GM18858 (cell line): ENCODE measurements around the gene CTNNA3.

ENCODE experiments used
- ATAC-seq: cut with Tn5 transposase; IDR thresholded peaks from one replicate; pipeline ENCODE4 v1.9.1; 2021; ENCODE audit not compliant: unreplicated experiment

The CTNNA3 gene

DNA sequence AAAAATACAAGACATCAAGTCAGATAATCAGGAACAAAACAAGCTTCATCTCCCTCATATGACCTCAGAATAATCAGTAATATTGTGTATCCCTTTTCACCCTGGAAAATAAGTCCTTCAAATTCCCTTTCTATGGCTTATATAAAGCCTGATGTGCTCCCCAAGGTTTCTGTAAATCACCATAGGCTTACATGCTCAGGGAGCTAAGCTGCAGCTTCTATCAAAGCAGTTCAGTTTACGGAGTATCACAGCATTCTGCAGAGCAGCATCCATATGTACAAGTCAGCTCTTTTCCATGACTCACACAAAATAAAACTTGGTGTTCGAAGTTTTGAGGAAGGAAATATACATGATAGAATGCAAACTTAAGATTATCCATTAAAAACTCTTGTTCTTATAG lies 544.5 kb downstream of the CTNNA3 start:
- no peak for ATAC-seq

DNA sequence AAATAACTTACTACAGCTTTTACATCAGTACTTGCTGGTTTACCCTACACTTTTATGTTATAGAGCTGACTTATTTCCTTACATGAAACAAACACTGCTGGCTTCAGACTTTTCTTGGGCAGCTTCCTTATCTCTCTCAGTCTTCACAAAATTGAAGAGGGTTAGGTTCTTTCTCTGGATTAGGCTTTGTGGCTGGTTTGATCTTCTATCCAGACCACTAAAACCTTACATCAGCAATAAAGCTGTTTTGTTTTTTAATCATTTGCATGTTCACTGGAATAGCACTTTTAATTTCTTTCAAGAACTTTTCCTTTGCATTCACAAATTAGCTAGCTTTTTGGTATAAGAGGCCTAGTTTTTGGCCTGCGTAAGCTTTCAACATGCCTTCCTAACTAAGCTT lies 551.5 kb downstream of the CTNNA3 start:
- no peak for ATAC-seq

DNA sequence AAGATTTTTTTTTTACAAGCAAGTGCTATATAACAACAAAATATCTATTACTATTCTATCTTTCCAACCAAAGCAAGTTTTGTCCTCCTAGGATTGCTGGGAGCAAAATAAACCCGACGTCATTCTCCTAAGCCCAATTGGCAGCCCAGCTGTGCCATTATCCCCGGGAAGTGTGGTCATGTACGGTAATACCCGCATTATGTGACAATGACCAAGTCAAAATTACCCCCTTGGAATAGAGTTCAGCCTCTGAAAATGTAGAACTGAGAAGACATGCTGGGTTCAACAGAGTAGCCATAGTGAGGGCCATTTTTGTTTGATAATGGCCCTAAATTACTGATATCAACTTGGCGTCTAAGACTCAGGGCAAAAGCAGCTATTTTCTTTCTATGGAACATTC lies 554.7 kb downstream of the CTNNA3 start:
- no peak for ATAC-seq

DNA sequence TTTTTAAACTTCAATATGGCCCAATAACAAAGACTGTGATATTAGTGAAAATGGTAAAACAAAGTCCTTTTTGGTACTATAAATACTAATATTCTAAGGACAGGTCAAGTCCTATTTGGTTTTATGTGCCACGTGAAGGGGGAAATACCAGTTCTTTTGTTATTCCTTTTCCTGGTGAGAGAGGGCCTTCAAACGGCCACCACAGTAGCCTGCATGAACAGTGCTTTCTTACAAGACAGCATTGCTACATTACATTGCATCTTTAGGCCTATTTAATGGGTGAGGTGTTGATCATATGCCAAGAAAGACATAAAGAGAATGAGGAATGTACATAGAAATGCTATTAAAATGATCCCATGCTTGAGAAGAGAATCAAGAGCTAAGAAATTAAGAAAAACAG lies 555.4 kb downstream of the CTNNA3 start:
- no peak for ATAC-seq

DNA sequence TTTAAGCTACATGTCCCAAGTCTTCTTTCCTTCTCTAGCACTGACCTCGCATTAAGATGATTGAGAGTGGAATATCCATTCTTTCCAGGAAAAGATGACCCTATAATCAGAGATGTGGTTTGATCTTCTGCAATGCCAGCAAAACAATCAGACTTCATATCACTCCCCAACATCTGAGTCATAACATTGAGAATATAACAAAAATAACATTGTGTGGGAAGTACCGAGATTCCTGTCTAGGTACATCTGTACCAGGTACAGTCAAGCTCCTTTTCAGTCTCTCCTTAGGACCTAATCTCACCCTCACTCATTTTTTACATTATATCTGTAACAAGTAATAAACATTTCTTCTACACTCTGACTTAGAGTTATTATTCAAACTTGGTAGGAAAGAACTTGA lies 568.6 kb downstream of the CTNNA3 start:
- ATAC-seq: no peak

DNA sequence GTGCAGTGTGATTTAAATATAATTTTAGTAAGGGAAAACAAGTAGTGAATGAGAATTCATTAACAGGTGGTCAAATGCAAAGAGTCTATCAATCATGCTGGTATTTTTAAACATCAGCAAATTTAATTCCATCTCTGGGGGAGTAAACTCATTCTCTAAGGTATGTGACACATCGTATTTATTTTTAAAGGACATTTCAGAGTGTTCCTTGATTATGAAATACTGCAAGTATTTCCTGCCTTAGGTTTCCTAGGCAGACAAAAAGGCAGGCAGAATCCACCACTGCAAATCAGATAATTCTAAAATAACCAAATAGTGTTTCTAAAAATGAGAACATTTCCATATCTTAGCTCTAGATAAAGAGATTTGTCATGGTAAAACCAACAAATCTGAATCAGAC lies 576.3 kb downstream of the CTNNA3 start:
- ATAC-seq: no peak

DNA sequence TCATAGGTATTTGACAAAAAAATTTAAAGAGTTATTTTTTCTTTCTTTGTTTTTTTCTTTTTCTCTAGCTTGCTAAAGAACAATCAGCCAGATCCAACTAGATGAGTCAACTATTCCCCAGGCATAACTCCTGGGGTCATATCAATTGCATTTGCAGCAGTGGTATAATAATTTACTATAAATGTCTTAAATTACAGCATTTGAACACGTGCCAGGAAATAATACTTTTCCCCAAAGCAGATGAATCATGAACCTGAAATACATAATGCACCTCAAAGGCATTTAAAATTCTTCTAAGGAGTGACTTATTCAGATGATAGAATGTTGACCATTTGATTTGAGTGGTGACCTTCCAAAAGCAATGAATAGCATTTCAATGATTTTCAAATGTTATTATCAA lies 580.0 kb downstream of the CTNNA3 start:
- ATAC-seq: no peak

DNA sequence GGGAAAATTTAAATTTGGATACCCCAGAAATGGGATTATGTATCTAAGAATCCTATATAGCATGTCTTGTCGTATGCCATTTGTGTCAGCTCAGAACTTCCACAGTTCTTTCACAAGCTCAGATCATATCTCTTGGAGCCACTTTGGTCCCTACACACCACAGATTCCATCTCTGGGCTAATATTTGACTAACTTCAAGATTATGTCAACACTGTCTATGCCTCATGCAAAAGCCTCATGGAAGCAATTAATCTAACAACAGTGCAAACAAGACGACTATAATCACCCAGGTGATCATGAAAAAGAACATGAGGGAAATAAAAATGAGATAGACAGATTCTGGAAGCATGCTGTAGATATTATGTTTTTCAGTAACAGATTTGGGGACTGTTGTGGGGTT lies 581.0 kb downstream of the CTNNA3 start:
- ATAC-seq: no peak

DNA sequence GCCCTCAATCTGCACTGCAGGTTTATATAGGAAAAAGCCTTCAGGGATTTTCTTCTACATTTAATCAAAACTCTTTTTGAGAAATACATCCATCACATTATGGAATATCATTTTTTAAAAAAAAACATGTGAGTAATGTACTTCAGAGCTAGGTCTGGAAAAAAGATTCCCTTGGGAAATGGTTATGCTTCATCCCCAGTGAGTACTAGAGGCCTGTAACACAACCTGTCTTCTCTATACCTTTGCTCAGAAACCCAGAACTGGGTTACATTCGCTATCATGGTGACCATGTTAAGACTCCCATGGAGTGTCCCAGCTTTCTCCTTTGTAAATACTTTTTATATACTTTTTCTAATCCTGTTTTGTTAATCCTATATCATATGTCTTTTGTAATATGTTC lies 583.2 kb downstream of the CTNNA3 start:
- ATAC-seq: no peak

DNA sequence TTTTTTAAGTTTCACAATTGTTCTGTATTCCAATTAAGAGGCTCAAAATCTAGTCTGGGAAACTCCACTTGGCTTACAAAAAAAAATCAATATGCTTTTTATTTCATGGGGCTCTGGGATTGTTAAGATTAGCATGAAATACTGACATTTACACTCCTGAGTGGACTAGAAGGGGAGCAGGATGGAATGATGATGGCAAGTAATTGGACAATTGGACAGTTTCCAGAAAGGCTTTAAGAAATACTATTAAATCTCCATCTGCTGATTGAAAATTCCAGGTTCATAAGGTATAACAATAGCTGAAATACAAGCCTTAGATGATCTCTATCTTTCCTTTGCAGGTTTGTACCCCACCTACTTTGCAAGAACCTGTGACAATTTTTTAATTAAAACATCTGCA lies 585.7 kb downstream of the CTNNA3 start:
- ATAC-seq: no peak

DNA sequence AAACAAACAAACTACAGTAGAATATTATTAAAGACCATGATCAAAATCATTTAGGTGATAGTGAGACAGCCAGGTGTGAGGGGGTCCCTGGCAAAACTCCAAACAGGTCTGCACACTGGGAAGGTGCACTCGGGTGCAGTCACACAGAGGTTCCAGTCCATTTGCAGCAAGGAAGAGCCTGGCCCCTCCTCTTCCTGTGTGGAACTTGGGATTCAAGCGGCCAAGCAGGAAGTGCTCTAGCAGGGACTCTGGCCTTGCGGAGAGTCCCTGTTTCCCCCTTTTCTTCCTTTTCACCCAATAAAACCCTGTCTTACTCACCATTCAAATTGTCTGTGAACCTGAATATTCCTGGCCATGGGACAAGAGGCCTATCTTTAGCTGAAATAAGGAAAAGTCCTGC lies 588.3 kb downstream of the CTNNA3 start:
- no peak for ATAC-seq

DNA sequence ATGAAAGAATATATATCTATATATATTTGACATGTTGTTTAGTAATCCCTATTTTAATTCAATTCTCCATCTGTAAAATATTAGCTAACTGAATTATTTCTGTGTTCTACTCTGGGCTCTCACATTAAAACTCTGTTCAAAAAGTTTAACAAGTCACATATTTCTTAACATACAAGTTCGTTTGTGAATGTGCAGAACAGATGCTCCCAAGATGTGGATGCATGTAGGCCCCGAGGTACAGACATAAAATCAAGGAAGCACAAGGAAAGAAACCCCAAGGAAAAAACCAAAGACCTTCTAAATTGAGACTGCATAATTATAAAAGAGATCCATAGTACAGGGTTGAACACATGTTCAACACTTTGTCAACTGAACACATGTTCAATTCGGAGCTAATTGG lies 595.0 kb downstream of the CTNNA3 start:
- ATAC-seq: no peak

DNA sequence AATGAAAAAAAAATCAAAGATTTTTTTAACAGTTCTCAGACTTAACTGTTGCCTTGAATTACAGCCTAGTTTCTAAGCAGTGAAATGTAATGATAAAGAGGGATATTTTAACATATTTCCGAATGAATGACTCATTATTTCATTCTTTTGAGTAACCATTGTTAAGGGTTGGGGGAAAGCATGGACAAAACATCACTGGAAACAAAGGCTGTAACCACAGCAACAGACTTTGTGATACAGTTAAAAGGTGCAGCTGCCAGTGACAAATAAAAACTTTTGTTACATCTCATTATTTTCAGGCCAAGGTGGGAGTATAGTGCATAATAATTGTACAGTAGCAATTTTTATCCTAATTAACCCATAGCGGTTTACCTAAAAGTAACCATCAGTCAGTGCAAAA lies 597.5 kb downstream of the CTNNA3 start:
- ATAC-seq: no peak

DNA sequence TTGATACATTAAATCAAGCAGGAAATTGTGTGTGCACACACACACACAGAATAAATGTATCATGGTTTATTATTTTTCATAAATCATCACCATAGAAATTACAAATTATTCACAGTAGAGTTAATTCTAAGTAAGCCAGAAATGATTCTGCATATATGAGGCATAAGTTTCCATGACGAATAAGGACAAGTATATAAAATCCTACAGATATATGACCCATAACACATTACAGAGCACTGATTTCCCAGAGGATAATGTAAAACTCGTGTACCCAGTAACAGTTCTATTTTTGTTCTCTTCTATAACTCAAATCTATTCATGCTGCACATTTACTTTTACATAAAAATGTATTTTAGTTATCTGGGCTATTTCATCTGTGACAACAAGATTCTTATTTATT lies 600.5 kb downstream of the CTNNA3 start:
- ATAC-seq: no peak

DNA sequence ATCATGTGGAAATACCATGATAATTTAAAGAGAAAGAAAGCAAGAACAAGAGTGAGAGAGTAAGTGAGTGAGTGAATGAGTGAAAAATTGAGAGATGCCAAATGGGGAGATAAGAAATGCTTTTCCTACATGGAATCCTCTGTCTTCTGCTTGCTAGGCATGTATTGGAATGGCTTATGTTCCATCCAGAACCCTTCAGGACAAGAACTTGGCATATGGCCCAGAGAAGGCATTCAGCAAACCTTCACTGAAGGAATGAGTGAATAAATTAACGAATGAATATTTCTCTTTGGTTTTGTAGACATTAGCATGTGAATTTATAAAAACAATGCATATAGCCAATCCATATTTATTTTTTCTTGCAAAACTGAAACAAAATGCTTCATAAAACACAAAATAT lies 608.0 kb downstream of the CTNNA3 start:
- no peak for ATAC-seq

DNA sequence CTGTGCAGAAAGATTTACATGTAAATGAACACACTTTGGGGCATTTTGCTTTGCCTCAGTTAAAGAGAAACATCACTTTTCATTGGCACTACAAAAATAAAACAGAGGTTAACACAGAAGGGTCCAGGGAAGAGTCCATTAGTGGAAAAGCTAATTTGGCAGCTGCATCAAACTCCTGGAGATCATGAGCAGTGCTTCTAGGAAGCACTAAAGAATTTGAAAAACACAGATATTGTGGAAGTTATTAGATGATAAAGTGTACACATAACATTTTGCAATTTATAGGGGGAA lies 608.9 kb downstream of the CTNNA3 start:
- ATAC-seq: no peak

DNA sequence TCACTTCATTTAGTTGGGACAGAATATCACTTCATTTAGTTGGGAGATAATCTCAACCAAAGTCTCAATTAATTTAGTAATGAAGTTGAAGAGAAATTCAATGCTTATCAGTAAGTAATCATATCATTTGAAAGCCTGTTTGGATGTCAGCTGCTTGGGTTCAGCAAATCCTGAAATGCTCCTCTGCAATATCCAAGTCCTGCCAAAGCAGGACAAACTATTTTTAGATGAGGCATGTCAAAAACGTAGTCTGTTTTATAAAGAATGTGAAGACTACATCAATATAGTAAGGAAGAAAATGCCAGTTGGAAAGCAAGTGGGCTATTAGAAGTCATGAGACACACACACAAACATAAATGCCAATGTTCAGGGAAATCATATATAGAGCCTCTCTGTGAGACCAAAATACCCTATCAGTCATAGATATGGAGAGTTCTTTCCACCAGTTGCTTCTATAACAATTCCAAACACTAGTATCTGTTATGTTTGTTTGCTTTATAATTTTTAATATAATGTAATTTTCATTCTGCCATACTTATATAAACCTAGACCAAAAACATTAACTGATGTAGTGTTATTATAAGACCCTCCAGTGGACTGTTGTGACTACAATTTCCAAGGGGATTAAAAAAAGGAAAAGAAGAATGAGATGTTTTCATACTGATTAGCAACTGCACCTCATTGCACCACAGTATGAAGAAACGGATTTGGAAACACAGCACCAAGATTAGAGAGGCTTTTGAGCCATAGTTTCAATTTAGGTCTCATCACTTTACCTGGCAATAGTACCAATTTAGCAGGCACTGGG lies 609.5 kb downstream of the CTNNA3 start:
- ATAC-seq: no peak

DNA sequence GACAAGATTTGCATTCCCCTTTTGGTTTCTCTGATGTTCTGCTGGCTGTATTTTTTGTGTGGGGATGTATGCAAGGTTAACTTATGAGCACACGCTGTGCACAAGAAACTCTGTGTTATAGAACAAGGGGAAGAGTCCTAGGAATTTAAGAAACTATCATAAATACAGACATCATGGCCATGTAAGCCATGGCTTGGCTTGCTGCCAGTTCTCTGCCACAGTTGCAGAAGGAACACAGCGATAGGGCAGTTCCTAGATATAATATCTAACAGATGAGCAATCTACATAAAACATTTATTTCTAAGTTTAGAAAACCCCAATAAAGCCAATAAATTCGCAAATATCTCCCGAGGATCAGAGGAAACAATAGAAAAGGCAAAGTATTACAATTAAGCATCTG lies 616.9 kb downstream of the CTNNA3 start:
- ATAC-seq: no peak

DNA sequence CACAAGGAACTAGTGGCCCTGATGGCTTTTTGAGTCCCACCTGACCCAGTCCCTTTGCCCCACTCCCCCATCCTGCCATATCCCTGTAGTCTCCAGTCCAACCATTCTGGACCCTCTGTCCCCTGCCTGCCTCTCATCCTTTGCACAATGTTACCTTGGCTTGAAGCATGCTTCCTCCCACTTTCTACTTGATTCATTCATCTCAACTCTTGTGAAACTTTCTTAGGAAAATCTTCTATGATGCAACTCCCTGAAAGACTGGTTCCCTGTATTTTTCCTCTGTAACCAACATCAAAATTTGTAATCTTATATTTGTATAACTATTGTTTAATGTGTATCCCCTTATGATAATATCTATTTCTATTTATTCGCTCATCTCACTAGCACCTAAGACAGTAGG lies 618.6 kb downstream of the CTNNA3 start:
- ATAC-seq: no peak

DNA sequence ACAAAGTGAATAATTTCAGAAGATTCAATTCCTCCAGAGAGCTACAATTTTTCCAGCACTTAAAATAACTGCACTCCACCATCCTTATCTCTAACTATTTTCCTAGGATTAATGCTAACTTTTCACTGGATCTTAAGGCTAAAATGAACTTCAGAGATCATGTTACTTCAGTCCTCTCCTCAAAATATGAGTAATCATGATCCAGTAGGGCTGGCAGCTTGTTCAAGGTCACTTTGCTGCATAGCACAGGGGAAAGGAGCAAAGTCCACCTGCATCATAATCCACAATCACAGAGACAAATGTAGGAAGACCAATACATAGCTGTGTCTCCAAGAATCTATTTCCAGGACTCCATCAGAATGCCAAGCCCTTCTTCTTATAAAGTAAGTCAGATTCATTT lies 619.9 kb downstream of the CTNNA3 start:
- ATAC-seq: no peak

DNA sequence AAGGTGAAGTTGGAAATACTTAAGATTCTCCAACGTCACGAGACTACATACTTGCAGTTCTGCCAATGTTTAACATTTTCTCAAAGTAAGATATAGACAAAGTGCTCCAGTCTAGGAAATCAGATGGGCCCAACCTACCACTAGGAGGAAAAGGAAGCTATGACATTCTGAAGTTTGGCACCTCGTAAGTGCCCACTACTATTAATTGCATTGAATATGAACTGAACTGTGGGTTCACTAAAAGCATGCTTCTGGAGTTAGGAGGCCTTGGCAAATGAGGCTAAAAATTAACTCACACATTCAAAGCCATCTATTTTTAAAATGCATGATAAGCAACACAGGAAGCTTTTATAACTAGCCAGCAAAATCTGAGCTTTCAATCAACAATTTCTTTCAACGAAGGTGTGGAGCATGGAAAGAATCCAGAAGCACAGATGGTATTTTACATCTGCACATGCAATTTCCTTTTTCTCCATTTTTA lies 620.5 kb downstream of the CTNNA3 start:
- no peak for ATAC-seq

DNA sequence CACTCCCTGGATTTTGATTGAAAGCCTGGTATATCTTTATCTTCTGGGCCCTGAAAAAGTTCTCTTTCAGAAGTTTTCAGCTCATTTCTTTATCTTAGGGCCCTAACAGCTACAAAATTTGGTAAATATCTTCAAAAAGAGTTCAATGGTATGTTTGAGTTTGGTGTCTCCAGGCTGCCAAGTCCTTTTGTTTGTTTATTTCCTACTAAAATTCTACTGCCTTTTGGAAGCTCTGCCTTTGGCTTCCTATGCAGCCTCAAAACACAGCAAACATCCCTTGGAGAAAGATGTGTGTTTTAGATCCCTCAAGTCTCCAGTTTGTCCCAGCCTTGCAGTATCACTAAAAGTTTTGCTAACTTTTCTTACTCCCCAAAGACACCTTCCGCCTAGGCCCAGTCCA lies 623.3 kb downstream of the CTNNA3 start:
- no peak for ATAC-seq

DNA sequence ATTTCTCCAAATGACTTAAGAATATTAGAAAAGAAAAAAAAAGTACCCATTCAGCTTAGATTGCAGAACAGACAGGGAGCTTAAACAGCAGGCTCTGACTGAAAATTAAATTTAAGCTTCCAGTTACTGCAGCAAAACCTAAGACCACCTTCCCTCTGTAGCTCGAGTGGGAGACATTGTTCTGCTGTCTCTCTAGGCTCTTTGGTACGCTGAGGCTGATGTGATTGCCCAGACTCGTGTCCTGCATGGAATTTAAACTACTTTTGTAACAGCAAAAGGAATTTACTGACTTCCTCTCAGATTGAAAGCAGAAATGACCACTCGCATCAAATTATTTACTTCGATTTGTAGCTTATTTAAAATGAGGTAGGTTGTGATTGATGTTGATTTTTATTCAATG lies 645.6 kb downstream of the CTNNA3 start:
- no peak for ATAC-seq
